NOMO-1 treated with DMSO at 0.1 percent for 48 hours (cell line): ENCODE data around the gene GPC5.

Experiments
- DNase-seq: peaks from one replicate; lab custom pipeline; 2025; ENCODE audit not compliant: unreplicated experiment; lab: John Stamatoyannopoulos, UW

GPC5 gene

DNA sequence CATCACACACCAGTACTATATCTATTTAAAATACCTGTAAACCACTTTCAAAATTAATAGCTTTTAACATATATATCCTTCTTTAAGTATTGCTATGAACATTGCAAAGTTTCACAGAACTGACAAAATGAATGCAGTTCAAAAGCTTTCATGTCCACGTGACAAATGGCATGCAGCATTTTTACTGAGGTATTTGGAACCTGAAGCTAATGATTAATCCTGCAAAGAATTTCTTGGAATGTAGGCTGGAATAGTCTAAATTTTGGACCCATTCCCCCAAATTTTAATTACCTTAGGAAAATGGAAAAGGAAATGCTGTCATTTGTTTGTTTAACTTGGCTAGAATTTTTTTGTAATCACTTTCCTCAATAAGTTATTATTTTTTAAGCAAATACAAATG is 1404.4 kb downstream of the GPC5 start:
- no peak for DNase-seq

GRCh38 chr13:92804346-92804745 is 1405.9 kb downstream of the GPC5 start:
- no peak for DNase-seq

GRCh38 chr13:92804926-92805325 is 1406.5 kb downstream of the GPC5 start:
- no peak for DNase-seq

DNA sequence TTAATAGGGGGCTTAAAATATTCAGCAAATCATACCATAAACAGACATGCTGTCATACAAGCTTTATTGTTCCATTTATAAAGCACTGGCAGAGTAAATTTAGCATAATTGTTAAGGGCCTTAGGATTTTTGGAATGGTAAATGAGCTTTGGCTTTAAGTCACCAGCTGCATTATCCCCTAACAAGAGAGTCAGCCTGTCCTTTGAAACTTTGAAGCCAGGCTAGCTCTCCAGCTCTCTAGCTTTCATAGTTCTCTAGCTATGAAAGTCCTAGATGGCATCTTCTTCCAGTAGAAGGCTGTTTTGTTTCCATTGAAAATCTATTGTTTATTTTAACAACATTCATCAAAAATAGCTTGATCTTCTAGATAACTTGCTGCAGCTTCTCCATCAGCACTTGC is 1407.3 kb downstream of the GPC5 start:
- no peak for DNase-seq

DNA sequence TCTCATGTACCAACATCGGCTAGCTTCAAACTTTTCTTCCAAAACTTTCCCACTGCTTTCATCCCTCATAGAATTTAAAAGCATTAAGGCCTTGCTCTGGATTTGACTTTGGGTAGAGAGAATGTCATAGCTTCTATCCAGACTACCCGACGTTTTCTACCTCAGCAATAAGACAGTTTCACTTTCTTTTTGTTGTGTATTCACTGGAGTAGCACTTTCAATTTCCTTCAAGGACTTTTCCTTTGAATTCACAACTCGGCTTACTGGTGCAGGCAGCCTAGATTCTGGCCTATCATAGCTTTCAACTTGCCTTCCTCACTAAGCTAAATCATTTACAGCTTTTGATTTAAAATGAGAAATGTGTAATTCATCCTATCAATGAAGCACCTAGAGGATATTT is 1407.8 kb downstream of the GPC5 start:
- DNase-seq = peak; percentile 11

- no peak for DNase-seq
These were observed 1408.9 kb downstream of the GPC5 start for GRCh38 chr13:92807353-92807752.

DNA sequence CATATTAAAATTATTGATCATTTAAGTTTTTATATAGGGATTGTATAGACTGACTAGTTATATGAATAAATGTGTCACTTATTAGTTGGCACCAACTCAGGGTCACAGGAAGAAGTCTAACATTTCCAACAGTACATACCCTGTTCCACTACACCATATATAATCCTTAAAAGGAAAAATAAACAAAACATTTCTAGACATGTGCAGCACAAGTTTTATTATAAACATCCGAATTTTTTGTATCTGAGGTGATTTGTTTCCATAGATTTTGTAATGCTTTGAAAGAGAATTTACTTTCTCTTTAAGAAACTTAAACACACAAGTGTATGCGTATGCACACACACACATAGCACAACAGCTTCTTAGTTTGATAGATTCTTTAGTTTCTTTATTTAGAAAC is 1409.5 kb downstream of the GPC5 start:
- no peak for DNase-seq

GRCh38 chr13:92821324-92821723 is 1422.9 kb downstream of the GPC5 start:
- DNase-seq = no peak

- DNase-seq = no peak
These were observed 1424.6 kb downstream of the GPC5 start for GRCh38 chr13:92823059-92823458.

DNA sequence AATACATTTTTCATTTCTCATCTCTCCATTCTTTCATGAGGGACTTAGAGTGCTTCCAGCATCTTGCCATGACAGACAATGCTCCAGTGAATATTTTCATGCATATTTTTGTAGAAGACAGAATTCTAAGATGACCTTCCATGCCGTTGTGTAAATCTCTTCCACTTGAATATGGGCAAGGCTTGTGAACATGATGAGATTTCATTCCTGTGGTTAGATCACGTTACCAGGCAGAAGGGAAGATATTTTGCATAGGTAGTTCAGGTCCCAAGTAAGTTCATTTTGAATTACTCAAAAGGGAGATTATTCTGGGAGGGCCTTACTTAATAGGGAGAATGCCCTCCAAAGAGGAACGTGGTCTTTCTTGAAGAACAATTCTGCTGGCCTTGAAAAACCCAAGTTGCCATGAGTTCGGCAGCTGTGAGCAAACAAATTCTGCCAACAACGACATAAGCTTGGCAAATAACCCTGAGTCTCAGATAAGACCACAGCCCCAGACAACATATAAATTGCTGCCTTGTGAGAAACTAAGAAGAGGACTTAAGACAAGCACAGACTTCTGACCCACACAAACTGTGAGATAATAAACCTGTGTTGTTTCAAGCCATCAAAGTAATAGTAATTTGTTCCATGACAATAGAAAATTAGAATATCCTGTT is 1427.6 kb downstream of the GPC5 start:
- DNase-seq = no peak

DNA sequence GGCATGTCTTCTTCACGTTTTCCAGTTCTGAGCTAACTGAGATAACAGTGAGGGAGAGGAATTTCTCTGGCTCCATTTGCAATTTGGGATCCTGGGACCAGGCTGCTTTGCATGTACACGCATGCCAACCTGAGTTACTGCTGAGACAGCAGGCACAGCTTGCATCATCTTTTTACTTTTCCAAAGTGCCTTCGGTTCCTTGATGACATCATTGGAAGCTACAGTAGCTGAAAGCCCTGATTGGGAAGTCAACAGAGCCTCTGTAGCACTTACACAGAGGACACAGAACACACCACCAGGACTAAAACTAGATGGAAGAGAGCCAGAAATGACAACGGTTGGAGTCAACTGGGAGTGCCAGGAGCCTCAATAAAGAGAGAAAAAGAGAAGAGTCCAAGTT is 1429.1 kb downstream of the GPC5 start:
- no peak for DNase-seq

DNA sequence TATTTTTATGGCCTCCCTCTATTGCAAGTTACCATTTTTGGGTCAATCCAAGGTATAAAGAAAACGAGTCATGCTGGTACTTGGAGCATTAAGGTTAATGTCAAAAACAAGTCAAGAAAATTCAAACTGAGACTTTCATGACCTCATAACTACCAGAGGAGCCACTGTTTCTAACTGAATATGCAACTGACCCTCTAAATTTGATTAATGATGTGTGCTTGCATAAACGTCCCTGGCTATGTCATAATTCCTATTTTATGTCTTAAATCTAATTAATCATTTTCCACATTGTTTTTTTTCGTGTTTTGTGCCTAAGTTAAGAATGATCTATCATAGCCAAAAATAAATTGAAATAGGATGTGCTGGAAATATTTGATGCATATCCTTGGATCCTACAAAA is 1431.5 kb downstream of the GPC5 start:
- no peak for DNase-seq

DNA sequence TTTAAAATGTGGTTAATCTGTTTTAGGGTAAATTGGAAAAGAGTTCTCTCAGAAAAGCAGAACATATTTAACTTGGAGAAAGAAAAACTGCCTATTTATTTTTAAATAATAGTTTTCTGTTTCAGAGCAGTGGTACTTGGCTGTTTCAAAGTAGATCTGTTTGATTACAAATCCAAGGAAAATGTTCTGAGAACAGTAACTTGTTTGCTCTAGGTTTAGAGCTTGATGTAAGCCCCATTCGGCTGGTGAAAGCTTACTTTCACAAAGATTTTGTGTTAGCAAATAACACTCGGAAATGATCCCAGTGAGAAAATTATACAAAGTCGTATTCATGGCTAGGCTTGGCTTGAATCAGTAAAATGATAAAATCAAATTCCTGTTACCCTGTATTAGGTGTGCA is 1432.4 kb downstream of the GPC5 start:
- no peak for DNase-seq

- DNase-seq = no peak
These were observed 1434.7 kb downstream of the GPC5 start for GRCh38 chr13:92833071-92833470.

GRCh38 chr13:92836171-92836570 is 1437.8 kb downstream of the GPC5 start:
- no peak for DNase-seq

DNA sequence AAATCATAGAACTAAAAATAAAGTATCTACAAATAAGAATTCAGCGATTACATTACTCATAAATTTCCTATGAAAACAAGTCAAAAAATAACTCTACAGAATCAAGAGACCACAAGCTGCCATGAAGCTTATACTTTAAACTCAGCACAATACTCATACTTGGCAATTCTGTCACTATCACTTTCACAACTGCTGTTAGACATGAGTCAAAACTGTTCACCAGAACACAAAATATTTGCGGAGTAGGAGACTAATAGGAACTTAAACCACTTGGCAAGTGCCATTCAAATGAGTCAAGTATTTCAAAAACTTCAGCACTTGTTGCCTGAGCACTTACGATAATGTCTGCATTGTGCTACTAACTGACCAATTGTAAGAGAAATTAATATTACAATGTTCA is 1440.4 kb downstream of the GPC5 start:
- no peak for DNase-seq

DNA sequence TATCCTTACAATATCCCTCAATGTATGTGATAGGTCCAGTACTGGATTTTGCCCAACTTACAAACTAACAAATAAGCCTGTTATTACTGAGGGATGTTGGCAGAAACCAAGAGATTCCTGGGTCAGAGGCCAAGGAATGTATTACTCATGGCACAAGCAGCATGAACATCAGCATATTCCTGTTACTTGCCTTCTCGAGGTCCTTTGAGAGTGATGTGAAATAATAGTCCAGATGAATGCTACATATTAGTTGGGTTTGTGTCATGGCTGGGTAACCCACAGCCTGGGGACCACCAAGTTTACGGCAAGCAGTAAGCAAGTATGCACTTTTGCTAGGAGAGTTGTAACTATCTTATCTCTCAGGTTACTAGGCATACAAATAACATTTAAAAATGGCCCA is 1443.7 kb downstream of the GPC5 start:
- DNase-seq = no peak

DNA sequence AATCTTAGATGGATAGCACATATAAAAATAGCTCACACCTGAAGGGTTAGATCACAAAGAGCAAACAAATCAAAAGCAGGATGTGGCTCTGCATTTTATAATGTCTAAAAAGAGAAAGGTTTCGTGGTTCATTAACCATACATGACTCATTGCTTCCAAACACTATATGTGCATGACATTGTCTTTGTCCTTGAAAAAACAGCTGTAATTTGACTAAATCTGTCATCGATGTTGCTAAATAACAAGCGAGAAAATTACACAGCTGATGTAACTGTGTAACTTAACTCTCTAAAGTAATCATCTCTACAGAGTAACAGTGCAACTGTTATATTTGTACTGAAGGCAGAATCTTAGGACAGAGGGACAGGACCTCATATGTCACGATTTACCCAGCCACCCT is 1445.1 kb downstream of the GPC5 start:
- no peak for DNase-seq

GRCh38 chr13:92849381-92849780 is 1451.0 kb downstream of the GPC5 start:
- no peak for DNase-seq

DNA sequence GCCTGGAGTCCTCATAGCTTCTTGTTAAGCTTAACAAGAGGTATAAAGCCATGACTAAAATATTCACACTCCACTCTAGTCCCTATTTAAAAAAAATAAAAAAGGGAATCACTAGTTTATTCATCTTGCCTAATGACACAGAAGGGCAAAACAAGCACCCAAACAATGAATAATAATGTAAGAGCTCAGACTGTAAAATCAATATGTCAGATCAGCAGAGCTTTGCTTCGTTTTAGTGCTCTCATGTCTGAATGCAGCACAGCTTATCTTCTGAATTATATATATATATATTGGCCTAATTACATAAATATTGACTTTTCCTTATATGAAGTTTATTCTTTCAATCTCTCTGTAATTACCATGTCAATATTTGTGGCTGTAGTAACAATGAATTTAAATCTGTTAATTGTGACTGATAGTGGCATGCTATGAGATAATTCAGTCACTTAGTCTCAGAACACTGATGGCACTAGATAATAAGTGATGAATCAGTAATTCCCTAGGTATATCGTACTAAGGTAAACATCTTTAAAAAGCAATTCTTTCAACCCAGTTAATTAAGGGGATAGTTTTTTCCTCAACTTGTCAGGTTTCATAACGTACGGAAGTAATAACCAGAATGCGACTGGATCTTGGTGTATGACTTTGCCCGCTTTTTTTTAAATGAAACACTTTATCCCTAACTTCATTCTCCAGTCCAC is 1466.3 kb downstream of the GPC5 start:
- no peak for DNase-seq

- DNase-seq = no peak
These were observed 1474.6 kb downstream of the GPC5 start for GRCh38 chr13:92873029-92873428.

DNA sequence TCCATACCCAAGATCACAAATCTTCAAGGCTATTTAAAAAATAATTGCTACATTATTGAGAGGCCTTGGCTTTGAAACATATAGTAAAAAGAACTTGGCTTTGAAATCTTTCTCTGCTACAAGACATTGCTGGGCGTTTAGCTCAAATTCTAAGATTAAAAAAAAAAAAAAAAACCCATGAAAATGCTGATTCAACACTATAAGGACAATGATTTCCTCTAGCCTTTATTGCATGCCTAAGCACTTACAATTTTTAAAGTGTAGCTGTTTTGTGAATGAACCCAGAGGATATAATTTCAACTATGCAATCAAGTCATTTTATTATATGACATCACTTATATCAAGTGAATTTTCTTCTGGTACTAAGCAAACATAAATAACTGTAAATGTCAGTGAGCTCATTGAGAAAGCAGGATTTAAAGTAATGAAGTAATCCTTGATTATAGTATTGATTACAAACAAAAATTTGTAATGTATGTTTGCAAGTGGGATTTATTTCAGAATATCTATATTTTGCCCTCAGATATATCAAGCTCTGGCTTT is 1488.2 kb downstream of the GPC5 start:
- no peak for DNase-seq

- no peak for DNase-seq
These were observed 1496.0 kb downstream of the GPC5 start for GRCh38 chr13:92894447-92894846.
